ENCODE results near the gene KCNJ12.

The KCNJ12 gene

DNA sequence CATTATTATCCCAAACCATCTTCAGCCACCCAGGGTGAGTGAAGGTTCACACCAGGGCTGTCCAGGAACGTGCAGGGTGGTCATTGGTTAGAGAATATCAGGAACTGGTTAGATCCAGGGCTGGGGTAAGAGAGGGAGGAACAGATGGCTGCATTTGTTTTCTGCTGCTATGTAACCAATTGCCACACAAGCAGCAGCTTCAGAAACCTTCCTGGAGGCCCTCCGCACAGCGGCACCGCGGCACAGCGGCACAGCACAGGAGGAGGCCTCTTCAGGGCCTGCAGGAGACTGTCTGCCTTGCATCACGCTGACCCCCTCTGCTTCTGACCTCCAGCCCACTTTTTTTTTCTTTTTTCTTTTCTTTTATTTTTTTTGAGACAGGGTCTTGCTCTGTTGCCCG, 86.1 kb downstream of the KCNJ12 start:
- no peak for TF ChIP-seq CTCF (IDR thresholded peaks at IDR 0.05; ENCODE audit: low read depth, low read length)
- H3K4me3 ChIP-seq (ENCODE audit: low read depth, low read length), result no peak overlapping the region
- in situ Hi-C loops (cut with HindIII; ENCODE audit: low sequenced_read_pairs), result no loop called here
- no peak for DNase-seq (ENCODE audit: low read depth, low spot score)

DNA sequence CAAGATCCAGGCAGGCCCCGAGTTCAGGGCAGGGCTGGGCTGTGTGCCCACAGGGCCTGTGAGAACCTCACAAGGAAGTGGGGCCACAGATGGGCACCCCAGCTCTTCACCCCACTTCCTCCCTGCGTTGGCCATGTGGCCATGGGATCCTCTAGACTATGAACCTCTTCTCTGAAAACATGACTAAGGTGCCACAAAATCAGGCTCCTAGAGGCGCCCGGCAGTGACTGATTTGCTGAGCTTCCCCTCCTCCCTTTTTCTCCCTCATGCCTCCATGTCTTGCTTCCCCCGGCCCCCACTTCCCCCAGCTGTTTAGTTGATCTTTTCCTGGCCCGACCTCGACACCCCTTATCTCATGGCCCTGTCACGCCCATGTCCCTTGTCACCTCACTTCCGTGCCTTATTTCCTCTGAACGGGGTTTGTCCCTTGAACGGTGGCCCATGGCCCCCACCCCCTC, 87.1 kb downstream of the KCNJ12 start:
- TF ChIP-seq CTCF (IDR thresholded peaks at IDR 0.05; ENCODE audit: low read depth, low read length), result no peak
- no peak overlapping the region for H3K4me3 ChIP-seq (ENCODE audit: low read depth, low read length)
- DNase-seq (ENCODE audit: low read depth, low spot score), result no peak
- in situ Hi-C loops (cut with HindIII; ENCODE audit: low sequenced_read_pairs), result no loop called here

- no peak for DNase-seq (ENCODE audit: low read depth, low spot score)
- no peak for TF ChIP-seq CTCF (IDR thresholded peaks at IDR 0.05; ENCODE audit: low read depth, low read length)
- no peak overlapping the region for H3K4me3 ChIP-seq (ENCODE audit: low read depth, low read length)
- in situ Hi-C loops (cut with HindIII; ENCODE audit: low sequenced_read_pairs), result no loop called here
These were observed 87.7 kb downstream of the KCNJ12 start for GRCh38 chr17:21463779-21464407.

DNA sequence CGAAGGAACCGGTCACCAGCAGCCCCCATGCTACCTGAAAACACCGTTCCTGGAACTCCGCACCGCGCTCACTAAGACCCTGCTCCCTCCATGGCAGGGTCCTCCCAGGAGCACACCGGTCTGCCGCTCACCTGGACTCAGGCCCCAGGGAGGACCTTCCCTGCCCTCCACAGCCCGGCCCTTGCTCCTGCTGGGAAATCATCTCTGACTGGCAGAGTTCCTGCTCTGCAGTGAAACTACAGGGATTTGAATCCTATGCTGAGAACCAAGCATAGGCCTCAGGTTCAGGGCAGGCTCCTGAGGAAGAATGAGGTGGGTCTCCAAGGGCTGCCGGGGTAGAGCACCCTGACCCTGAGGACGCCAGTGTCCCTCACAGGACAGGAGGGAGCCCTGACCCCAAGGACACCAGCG, 88.5 kb downstream of the KCNJ12 start:
- no peak for TF ChIP-seq CTCF (IDR thresholded peaks at IDR 0.05; ENCODE audit: low read depth, low read length)
- in situ Hi-C loops (cut with HindIII; ENCODE audit: low sequenced_read_pairs), result no loop called here
- DNase-seq (ENCODE audit: low read depth, low spot score), result no peak

GRCh38 chr17:21466550-21466949, 90.4 kb downstream of the KCNJ12 start:
- no peak for TF ChIP-seq CTCF (IDR thresholded peaks at IDR 0.05; ENCODE audit: low read depth, low read length)
- no peak for DNase-seq (ENCODE audit: low read depth, low spot score)
- H3K4me3 ChIP-seq (ENCODE audit: low read depth, low read length), result no peak overlapping the region
- in situ Hi-C loops (cut with HindIII; ENCODE audit: low sequenced_read_pairs), result no loop called here

More for the DNA sequence above, 88.5 kb downstream of the KCNJ12 start:
- no peak overlapping the region for H3K4me3 ChIP-seq (ENCODE audit: low read depth, low read length)

DNA sequence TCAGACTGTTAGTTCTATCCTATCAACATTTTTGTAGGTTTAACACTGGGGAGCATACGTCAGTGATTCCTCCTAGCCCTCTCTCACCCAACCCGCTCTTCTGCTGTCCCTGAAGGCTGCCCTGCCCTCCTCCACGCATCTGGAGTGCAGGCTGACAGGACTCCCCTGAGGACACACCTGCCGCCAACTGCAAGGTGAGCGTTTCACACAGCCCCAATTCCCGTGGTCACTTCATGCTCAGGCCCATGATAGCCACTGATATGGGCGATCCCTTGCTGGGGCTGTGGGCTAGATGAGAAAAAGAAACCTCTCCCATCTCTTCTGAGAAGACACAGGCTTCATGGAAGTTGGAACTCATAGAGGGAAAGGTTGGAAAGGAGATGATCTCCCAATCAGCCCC, 91.0 kb downstream of the KCNJ12 start:
- no peak overlapping the region for H3K4me3 ChIP-seq (ENCODE audit: low read depth, low read length)
- in situ Hi-C loops (cut with HindIII; ENCODE audit: low sequenced_read_pairs), result no loop called here
- no peak for DNase-seq (ENCODE audit: low read depth, low spot score)

More for the DNA sequence above, 91.0 kb downstream of the KCNJ12 start:
- no peak for TF ChIP-seq CTCF (IDR thresholded peaks at IDR 0.05; ENCODE audit: low read depth, low read length)
